NCI-H510A (cell line): ENCODE data around the gene KCNK5.

Experiments used
- DNase-seq: peaks from one replicate; lab custom pipeline; 2025; lab: John Stamatoyannopoulos, UW

KCNK5 gene

DNA sequence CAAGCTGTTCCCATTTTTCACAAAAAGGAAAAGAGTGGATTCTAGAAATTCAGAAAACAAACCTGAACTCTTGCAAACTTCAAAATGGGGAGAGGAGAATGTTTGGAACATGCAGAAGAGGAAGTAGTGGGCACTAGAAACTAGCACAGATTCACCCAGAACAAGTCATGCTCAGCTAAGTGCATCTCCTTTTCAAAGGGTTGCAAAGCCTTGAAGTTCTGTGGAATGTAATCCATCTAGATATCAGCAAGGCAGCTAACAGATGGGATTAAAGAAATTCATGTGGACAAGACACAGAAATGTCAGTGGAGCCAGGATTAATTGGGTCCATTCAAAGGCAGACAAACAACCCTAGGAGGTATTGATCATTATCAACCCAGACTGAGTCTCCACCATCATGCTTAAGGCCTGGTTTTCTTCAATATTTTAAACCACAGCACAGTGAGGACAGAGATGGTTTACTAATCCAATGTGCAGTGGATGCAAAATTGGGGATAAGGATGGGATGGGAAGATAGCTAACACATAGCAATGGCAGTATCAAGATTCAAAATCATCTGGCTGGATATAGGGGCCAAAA is 31.3 kb downstream of the KCNK5 start:
- no peak for DNase-seq

DNA sequence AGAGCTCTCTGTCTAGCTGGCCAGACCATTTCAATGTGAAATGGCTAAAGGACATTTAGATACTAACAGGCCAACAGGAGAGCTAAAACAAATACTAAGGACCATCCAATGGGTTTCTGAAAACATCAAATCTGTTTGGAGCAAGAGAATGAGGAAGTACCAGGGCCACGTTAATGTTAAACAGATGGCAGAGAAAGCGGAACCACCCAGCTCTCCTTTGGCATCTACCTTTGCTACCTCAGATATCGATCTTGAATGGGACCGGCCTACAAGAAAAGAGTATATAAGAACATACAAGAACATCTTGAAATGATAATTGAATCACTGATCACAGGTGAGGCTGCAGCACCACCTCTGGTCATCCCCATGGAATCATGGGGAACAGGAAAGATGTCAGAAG is 31.8 kb downstream of the KCNK5 start:
- DNase-seq: no peak

DNA sequence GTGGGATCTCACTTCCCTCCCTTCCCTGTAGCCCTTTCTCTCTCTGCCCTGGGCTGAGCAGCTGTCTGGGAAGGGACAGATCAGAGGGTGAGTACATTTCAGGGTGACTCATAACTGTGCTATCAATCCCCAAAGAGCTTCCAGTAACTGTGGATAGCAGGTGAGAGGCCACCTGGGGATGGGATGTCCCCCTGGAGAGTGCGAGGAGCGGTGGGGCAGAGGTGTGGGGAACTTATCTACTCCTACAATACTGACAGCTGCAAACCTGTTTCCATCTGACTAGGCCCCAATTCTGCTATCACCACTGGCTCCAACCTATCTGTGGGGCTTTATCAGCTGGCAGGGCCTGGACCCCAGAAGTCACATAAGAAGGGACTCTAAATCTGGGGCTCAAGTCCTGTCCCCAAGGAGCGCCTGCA is 32.6 kb downstream of the KCNK5 start:
- DNase-seq: no peak

DNA sequence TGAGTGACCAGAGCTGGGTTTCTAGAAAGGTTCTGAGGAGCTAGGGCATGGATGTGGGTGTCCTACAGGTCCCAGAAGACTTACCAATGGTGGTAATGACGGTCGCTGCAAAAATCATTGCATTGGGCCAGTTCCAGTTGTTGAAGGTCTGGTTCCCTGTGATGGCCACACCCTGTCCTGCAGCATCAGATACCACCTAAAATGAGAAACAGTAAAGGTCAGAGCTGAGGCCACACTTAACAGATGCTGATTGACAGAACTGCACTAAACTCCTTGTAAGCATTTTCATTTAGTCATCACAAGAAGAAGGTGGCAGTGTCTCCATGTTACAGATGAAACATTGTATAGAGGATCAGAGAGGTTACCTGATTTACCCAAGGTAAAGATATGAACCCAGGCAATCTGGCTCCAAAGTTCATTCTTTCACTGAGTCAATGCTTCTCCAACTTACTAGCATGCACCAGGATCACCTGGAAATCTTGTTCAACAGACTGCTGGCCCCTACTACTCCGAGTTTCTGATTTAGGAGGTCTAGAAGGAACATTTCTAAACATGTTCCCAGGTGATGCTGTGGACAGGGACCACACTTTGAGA is 33.4 kb downstream of the KCNK5 start:
- DNase-seq: no peak

DNA sequence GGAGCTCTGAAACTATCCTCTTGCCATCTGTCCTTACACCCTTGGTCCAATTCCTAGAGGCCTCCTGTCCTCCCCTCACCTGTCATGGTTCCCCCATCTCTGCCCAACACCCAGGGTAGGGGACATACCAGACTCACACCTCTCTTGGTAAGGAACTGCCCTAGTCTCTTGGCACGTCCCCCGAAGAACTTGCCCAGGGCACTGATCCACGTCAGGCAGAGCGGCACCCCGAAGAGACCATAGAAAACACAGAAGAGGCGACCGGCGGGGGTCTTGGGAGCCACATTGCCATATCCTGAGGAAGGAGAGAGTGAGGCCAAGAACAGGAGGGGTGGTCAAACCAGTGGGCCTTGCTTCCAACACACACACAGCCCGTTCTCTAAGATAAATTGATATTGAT is 34.8 kb downstream of the KCNK5 start:
- DNase-seq: no peak

DNA sequence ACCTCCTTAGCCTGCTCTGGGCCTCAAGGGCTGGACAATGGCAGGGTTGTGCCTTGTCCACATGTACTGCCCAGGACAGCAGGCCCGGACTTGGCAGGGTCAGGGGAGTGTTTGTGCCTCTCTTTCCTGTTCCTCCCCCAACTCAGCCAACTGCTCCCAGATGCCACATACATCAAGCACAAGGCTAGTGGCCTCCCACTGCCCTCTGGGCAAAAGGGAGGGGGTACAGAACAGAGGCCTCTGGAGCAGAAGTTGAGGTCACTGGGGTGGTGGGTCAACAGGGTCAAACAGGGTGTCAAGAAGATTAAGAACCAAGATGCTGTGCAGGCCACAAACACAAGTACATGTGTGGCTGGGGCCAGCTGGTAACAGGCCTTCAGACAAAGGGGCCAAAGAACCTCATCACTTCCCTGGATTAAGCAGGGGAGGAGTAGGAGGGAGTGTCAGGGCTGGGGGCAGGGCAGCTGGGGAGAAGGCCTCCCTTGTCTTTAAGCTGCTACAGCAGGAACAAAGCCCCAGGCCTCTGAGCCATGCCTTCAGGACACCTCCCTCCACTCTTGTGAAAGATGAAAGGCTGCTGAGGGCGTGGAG is 36.0 kb downstream of the KCNK5 start:
- DNase-seq: no peak

DNA sequence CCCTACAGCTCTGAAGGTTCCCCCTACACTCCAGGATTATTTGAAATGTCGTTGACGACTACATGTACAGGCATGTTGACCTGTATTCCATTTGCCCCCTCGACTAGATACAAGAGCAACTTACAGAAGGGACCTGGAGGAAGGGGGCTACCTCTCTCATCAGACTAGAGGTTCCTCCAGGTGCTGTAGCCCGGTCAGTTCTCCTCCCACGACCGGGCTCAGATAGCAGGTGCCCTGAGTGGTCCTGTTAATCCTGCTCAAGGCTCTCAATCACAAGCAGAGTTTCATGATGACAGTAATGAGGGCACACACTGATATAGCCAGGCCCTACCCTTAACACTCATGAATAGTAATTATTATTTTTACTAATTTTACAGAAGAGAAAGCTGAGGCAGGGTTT is 36.5 kb downstream of the KCNK5 start:
- no peak for DNase-seq

DNA sequence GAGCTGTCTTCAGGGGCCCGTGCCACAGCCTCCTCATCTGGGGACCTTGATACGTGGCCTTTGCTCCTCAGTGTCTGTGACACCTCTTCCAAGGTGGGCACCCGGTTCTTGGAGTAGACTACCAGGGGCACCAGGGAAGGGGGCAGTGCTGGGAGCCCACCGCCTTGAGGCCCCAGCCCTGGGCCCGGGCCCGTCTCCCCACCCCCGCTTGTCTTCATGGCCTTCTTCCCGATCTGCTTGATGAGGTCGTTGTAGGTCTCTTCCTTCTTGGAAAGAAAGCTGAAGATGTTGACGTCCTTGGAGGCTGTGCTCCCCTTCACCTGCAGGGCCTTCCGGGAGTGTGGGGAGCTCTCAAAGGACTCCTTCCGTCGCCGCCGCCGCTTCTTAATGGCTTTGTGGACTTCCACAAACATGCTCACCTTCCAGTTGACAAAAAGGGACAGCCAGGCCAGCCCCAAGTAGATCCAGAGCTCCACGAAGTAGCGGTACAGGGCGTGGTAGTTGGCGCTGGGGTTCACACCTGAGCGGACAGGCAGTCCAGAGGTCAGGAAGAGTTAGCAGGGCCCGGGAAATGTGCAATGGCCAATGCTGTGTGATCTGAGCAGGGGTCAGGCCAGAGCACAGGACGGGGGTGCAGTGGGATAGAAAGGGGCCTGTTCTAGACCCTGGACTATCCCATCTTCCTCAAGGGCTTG is 37.9 kb downstream of the KCNK5 start:
- no peak for DNase-seq

DNA sequence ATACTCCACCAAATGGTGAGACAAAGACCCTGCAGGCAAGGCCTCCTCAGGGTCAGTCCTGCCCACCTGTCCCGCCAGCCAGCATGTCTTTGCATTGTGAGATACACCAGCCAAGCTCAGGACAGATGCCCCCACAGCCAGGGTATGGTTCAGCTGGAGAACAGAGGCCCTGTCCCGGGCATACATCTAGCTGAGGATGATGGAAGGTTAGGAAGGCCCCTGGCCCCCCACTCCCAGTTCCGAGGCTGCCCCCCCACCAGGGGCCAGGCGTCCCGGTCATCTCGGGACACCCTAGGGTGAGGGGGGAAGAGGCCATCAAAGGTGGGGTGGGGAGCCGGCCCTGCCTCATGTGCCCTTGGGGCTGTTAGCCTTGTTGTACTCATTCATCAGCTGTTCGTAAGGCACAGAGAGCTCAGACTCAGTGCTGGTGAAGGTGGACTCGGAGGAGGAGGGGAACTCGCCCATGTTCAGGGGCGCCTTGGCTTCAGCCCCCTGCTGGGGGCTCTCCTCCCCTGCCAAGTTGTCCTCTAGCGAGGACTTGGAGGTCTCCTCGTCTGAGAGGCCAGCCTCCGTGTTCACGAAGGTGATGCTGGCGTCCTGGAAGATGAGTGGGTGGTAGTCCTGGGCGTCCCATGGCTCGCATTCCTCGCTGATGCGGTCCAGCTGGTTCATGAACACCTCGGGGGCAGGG is 38.6 kb downstream of the KCNK5 start:
- DNase-seq: no peak

DNA sequence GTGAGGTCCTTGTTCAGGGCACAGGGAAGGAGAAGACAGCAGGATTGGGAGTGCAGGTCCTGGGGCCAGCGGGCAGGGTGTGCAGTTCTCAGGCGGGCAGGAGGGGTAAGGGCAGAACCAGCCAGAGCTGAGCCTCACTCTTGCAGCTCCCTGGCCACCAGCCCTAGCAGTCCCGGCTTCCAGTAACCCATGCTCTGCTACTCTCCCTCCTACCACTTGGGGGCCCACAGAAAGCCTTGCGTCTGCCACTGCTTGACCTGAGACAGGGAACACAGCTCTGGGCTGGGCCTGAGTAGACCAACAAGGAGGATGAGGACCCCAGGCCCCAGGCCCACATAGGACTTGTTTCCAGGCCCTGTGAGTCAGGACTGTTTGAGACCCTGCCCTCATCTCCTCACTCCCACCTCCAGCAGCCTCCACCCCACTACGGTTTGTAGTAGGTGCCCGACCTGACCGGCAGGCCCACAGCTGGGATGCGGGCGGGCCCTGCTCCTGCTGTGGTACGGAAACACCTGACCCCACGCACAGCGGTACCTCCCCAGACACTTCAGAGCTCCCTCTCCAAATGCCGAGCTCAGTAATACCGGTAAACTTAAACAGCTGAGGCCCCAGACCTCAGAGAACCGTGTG is 39.2 kb downstream of the KCNK5 start:
- DNase-seq: peak; percentile 29

DNA sequence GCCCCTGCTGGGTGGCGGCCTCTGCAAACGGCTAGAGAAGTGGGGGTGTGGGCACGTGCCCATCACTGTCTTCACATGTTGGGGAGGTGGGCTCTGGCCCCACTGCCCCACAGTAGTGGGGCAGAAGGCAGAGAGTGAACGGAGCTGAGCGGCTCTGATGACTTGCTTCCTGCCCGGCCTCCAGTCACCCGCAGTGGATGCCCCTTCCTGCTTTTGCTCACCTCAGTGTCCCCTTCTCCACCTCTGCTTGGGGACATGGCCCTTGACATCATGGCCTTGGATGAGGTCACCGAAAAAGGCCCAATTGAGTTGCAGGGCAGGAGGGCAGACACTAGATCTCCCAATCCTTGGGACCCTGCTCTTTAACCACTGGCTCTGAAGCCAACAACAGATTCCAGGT is 40.1 kb downstream of the KCNK5 start:
- no peak for DNase-seq

DNA sequence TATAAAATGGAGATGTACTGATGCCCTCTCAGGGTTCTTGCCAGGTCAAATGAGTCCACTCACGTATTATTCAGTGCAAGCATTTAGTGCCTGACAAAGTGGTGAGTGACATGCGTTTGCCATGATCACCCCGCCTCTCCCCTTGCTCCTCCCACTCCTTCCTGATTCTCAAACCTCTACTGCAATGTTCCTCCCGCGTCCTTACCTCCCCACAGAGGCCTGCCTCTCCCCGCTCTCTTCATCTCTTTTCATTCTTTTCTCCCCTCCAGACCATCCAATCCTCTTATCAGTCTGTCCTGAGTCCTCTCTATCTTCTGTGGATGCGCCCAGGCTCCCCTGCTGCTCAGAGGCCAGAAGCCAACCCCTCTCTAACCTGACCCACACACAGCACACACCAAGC is 40.7 kb downstream of the KCNK5 start:
- no peak for DNase-seq

DNA sequence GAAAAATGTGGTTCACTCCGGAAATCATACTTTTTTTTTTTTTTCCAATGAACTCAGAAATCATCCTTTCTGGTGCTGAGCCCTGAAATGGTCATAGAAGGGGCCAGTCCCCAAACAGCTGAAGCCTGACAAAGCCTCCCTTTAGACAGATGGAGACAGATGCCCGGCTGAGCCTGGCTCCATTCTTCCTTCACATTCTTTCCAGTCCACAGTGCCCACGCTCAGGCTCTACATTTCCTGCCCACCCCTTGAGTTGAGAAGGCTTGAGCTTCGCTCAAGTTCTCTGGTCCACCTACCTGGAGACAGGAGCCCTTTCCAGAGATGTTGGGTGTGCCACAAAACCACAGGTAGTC is 41.2 kb downstream of the KCNK5 start:
- DNase-seq: no peak

DNA sequence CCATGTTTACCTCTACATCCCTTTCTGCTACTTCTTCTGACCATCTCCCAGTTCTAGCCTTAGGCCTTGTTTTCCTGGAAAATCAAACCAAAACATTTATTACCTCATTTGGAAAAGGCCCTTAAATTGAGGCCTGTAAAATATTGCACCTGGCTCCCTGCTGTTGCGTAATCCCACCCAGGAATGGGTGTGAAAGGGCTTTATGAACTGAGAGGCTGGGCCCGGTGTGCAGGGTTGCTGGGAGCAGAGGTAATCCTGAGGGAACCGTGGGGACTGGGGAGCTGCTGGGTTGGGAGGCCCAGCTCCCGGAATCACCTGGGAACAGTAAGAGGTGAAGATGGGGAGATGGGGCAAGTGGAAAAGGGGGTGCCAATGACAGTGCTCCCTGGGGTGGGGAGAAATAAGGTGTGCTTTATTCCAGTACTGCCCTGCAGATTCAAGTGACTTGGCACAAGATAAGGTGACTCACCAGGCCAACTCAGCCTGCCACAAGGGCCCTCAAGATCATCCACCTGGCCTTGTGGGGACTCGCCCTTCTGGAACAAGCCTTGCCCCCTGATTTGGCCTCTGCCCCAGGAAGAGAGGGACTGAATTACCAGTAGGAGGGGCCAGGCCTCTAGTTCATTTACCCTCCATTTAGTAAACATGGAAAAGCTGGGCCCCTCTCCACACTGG is 44.2 kb downstream of the KCNK5 start:
- peak; percentile 80 for DNase-seq

DNA sequence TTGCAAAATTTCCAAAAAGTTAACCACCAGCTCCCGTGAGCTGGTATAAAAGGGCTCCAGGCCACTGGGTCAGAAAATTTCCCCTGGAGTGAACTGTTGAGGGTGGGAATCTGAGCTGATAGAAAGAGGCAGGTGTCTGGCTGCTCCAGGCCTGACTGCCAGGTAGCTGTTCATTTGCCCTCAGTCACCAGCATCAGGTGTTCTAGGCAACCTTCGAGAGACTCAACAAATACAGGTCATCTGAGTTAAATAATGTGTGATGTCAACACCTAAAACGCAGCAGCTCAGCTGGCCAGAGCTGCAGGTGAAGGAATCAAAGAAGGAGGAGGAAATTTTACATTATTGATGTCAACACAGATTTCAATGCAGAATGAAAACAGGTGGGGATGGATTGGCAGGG is 46.7 kb downstream of the KCNK5 start:
- DNase-seq: no peak

DNA sequence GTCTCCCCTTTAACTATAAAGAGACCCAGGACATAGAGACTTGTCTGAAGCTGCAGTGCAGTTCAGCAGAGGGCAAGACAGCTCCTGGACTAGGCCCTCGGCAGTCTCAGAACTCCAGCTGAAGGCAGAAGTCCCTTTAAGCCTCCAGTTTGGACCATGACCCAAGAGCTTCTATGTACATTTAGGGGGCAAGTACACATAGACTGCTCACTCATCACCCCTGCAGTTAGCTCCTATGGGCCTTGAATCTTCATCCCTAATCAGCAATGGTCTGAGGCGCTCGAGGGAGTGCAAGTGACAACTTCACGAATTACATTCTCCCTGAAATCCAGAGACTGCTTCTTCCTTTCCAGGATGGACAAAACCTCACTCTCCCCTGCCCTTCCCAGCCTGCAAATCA is 47.4 kb downstream of the KCNK5 start:
- no peak for DNase-seq

DNA sequence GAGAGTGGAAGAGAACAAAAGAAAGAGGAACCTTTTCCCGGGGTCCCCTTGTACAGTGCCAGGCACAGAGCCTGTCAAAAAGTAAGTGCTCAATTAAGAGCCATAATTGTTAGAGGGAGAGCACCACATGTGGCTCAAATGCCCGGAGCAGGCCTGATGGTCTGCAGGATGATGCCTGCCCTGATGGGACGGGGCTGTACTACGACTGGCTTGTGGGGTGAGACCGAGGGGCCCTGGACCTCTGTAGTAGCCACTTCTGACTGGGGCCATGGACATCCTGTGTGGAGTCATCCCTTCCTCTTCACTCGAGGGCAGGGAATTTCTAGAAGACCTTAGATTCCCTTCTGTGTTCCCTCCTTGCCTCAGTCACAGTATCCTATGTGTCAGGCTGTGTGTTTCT is 47.9 kb downstream of the KCNK5 start:
- no peak for DNase-seq

DNA sequence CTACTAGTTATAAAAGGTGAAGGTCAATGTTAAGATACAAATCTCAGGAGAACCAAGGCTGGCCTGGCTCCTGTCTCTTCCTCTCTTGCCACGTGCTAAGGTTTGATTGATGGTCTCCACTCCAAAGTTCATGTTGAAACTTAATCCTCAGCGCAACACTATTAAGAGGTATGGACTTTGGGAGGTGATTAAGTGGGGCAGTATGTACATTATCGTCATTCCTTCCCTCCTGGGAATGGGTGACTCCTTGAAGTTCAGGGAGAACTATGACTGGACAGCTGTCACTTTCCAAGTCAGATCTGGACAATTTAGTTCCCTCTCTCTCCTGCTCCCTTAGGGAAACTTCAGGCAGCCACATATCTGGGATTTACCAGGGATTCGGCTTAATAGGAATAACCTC is 50.5 kb downstream of the KCNK5 start:
- no peak for DNase-seq

DNA sequence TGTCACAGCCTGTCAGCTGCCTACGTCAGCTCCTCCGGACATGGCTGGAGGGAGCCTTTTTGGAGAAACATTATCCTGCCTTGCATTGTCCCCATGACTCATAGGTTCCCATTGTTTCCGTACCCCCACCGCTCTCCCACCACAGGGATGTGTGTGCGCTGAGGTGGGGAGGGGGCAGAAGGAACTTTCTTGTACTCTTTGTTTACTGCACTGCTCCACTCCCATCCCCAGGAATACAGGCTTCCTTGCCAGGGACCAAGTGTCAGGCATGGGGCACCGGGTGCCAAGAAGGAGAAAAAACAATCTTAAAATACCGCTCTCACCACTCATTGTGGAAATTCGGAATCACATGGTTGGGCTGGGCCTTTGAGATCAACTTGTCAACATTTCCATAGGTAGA is 51.0 kb downstream of the KCNK5 start:
- DNase-seq: no peak

DNA sequence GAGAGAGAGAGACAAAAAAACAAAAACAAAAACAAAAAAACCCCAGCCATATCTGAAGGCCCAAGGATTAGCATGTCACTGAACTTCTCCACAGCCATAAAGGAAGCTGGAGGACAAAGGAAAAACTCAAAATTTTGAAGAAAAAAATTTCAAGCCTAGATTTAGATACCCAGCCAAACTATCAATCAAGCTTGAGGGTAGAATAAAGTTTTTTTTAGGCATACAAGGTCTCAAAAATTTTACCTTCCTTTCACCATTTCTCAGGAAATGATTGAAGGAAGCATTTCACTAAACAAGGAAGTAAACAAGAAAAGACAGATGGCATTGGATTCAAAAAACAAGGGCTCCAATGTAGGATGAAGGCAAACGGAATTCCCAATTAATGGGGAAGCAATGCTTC is 52.1 kb downstream of the KCNK5 start:
- DNase-seq: no peak

DNA sequence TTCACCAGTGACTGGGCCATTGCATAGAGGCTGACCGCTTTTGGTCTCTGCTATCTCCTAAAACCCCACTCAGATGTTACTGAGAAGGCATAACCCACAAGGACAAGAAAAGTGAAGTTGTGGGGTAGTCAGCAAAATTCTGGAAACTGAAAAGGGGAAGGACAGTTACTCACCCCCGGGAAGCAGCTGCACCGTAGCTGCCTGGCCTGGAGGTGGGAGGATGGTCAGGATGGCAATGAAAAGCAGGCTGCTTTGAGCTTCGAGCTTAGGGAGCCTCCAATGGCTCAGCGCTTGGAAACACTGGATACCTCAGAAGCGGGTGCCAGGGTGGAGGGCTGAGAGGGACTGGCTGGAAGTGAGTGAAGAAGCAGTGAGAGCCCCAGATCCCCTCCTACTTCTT is 56.0 kb downstream of the KCNK5 start:
- no peak for DNase-seq

DNA sequence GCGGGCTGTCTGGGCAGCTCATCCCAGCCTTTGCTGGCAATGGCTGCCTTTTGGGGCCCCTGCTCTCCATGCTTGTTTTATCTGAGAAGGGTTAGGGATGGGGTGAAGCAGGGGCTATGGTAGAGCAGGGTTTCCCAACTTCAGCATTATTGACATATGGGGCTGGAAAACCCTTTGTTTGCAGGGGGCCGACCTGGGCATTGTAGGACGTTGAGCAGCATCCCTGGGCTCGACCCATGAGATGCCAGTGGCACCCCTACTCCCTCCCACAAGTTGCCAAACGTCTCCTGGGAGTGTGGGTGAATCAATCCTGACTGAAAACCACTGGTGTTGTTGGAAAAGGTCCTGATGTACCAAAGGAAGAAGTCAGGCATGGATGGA is 56.9 kb downstream of the KCNK5 start:
- no peak for DNase-seq
